ENCODE results near the gene ARHGAP20. TPM values are rescaled to one million over a fixed set of nuclear protein-coding genes. Genes with fewer than 3 reads are reported as not detected.

Gene ARHGAP20
- total RNA-seq, 1 experiment from 2014 or later: 0.05 TPM

DNA sequence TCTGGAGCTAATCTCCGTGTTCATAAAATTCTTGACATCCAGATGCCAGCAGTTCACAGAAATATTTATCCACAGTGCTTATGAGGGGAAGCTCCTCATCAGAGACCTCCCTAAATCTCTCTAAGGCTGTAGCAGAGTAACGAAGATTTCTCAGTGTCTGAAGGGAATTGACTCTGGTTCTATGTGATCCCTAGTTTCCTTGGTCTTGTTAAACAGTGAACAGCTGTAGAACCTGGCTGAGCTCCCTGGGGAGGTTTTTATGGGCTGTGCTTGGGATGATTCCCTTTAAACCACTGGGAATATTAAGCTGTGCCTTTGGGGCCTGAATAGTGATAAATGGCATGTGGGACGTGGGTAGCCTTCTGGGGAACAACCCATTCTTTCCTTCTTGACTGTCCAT is 43.7 kb upstream of the ARHGAP20 start:
- no peak for TF ChIP-seq CTCF (IDR thresholded peaks at IDR 0.05; ENCODE audit: insufficient read depth in 1 of 2, low read depth in 1 of 2, low read length in 1 of 2, severe bottlenecking in 1 of 2, unreplicated experiment in 1 of 2)
- ChIA-PET POLR2A (no interaction called here), CTCF (no interaction called here)
- no peaks in the 10 kb centered on the region for H3K36me3 Mint-ChIP-seq (ENCODE audit: insufficient read depth, unreplicated experiment)
- no peaks in the 10 kb centered on the region for H3K27me3 ChIP-seq (replicated peaks; ENCODE audit: control insufficient read depth, insufficient read depth, low read length)
- H3K36me3 ChIP-seq (ENCODE audit: control insufficient read depth, insufficient read depth, low read length): no peaks in the 10 kb centered on the region
- no peak overlapping the region for H3K4me3 Mint-ChIP-seq (ENCODE audit: unreplicated experiment)
- intact Hi-C loops (cut with micrococcal nuclease; ENCODE audit: unreplicated experiment): no loop called here
- BruUV-seq (replicated peaks): no TSS peak
- no peak overlapping the region for H3K4me3 ChIP-seq (ENCODE audit: low read depth, low read length)
- H3K4me1 Mint-ChIP-seq (ENCODE audit: low read depth, unreplicated experiment): no peaks in the 10 kb centered on the region
- H3K9me3 ChIP-seq: no peaks in the 10 kb centered on the region
- H3K4me1 ChIP-seq: no peaks in the 10 kb centered on the region; the same call in 1 of the 2 replicates
- peaks cover 12% of the 10 kb centered on the region for H3K9me3 Mint-ChIP-seq (ENCODE audit: unreplicated experiment)
- DNase-seq: no peak
- peaks cover 6% of the 10 kb centered on the region for H3K27me3 Mint-ChIP-seq (ENCODE audit: insufficient read depth, unreplicated experiment)
- no peak overlapping the region for H3K27ac Mint-ChIP-seq (ENCODE audit: unreplicated experiment)

DNA sequence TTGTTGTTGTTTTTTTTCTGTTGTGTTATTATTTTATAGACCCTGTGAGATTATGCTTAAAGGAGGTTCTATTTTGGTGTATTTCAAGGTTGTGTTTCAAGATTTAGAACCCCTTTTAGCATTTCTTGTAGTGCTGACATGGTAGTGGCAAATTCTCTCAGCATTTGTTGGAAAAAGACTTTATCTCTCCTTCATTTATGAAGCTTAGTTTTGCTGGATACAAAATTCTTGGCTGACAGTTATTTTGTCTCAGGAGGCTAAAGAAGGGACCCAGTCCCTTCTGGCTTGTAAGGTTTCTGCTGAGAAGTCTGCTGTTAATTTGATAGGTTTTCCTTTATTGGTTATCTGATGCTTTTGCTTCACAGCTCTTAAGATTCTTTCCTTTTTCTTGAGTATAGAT is 40.7 kb upstream of the ARHGAP20 start:
- H3K27ac Mint-ChIP-seq (ENCODE audit: unreplicated experiment): no peak overlapping the region
- Histone ChIP-seq H3K4me3 (ENCODE audit: low read depth, low read length) (no peak overlapping the region), H3K9me3 (no peaks in the 10 kb centered on the region), H3K36me3 (ENCODE audit: control insufficient read depth, insufficient read depth, low read length) (no peaks in the 10 kb centered on the region), H3K27me3 (replicated peaks; ENCODE audit: control insufficient read depth, insufficient read depth, low read length) (no peaks in the 10 kb centered on the region), H3K4me1 (no peaks in the 10 kb centered on the region)
- peaks cover 12% of the 10 kb centered on the region for H3K9me3 Mint-ChIP-seq (ENCODE audit: unreplicated experiment)
- no peaks in the 10 kb centered on the region for H3K4me1 Mint-ChIP-seq (ENCODE audit: low read depth, unreplicated experiment)
- H3K36me3 Mint-ChIP-seq (ENCODE audit: insufficient read depth, unreplicated experiment): no peaks in the 10 kb centered on the region
- DNase-seq: no peak
- POLR2A ChIA-PET: no interaction called here
- CTCF ChIA-PET: no interaction called here
- no peak overlapping the region for H3K4me3 Mint-ChIP-seq (ENCODE audit: unreplicated experiment)
- intact Hi-C loops (cut with micrococcal nuclease; ENCODE audit: unreplicated experiment): no loop called here
- H3K27me3 Mint-ChIP-seq (ENCODE audit: insufficient read depth, unreplicated experiment): peaks cover 8% of the 10 kb centered on the region
- BruUV-seq (replicated peaks): no TSS peak
- TF ChIP-seq CTCF (IDR thresholded peaks at IDR 0.05; ENCODE audit: insufficient read depth in 1 of 2, low read depth in 1 of 2, low read length in 1 of 2, severe bottlenecking in 1 of 2, unreplicated experiment in 1 of 2): no peak

- POLR2A ChIA-PET: no interaction called here
- TF ChIP-seq CTCF (IDR thresholded peaks at IDR 0.05; ENCODE audit: insufficient read depth in 1 of 2, low read depth in 1 of 2, low read length in 1 of 2, severe bottlenecking in 1 of 2, unreplicated experiment in 1 of 2): no peak
- H3K4me3 Mint-ChIP-seq (ENCODE audit: unreplicated experiment): no peak overlapping the region
These were observed 37.9 kb upstream of the ARHGAP20 start for GRCh38 chr11:110750100-110750499.

More at GRCh38 chr11:110750100-110750499, 37.9 kb upstream of the ARHGAP20 start:
- Histone ChIP-seq H3K4me1 (no peaks in the 10 kb centered on the region), H3K9me3 (no peaks in the 10 kb centered on the region), H3K36me3 (ENCODE audit: control insufficient read depth, insufficient read depth, low read length) (no peaks in the 10 kb centered on the region), H3K27me3 (replicated peaks; ENCODE audit: control insufficient read depth, insufficient read depth, low read length) (no peaks in the 10 kb centered on the region), H3K4me3 (ENCODE audit: low read depth, low read length) (no peak overlapping the region)
- intact Hi-C loops (cut with micrococcal nuclease; ENCODE audit: unreplicated experiment): no loop called here
- DNase-seq: no peak
- Mint-ChIP-seq H3K27ac (ENCODE audit: unreplicated experiment) (no peak overlapping the region), H3K9me3 (ENCODE audit: unreplicated experiment) (peaks cover 12% of the 10 kb centered on the region), H3K36me3 (ENCODE audit: insufficient read depth, unreplicated experiment) (no peaks in the 10 kb centered on the region), H3K27me3 (ENCODE audit: insufficient read depth, unreplicated experiment) (peaks cover 8% of the 10 kb centered on the region), H3K4me1 (ENCODE audit: low read depth, unreplicated experiment) (no peaks in the 10 kb centered on the region)
- CTCF ChIA-PET: no interaction called here
- no TSS peak for BruUV-seq (replicated peaks)
